HepG2 (cell line): ENCODE data around the gene CENPE. TPM values are rescaled to one million over a fixed set of nuclear protein-coding genes. Genes with fewer than 3 reads are reported as not detected.

ENCODE experiments used
- EHMT2 ChIP-seq: fragments of 200-600 bp; sonication (generic); IDR thresholded peaks from 2 replicates; pipeline ENCODE4 v1.7.0; 2017; ENCODE audit warnings: antibody characterized with exemption, low read depth, low read length, borderline replicate concordance
- GLI4 ChIP-seq: sonication (generic); formaldehyde crosslinking; IDR thresholded peaks from 2 replicates; pipeline ENCODE4 v1.5.1; 2020; ENCODE audit warnings: missing genetic modification reagents, mild to moderate bottlenecking, moderate library complexity, borderline replicate concordance
- HDAC2 ChIP-seq: sonication (generic); formaldehyde crosslinking; IDR thresholded peaks from 2 replicates; pipeline ENCODE4 v1.4.0; 2020; ENCODE audit warnings: missing genetic modification reagents
- HOXD1 ChIP-seq: sonication (generic); formaldehyde crosslinking; IDR thresholded peaks from 2 replicates; pipeline ENCODE4 v1.5.0; 2020; ENCODE audit warnings: missing genetic modification reagents
- KAT8 ChIP-seq: IDR thresholded peaks from 2 replicates; pipeline ENCODE4 v1.6.1; 2016; ENCODE audit warnings: missing genetic modification reagents, missing compliant biosample characterization
- MEIS1 ChIP-seq: sonication (generic); formaldehyde crosslinking; IDR thresholded peaks from 2 replicates; pipeline ENCODE4 v1.9.0; 2021; ENCODE audit warnings: mild to moderate bottlenecking, missing genetic modification reagents, moderate library complexity, borderline replicate concordance
- MTF1 ChIP-seq: sonication (generic); formaldehyde crosslinking; IDR thresholded peaks from 2 replicates; pipeline ENCODE4 v1.5.0; 2020; ENCODE audit warnings: missing genetic modification reagents
- NR3C1 ChIP-seq: sonication (generic); formaldehyde crosslinking; IDR thresholded peaks from 2 replicates; pipeline ENCODE4 v1.4.0; 2020; ENCODE audit warnings: missing genetic modification reagents
- RBM39 ChIP-seq: fragments of 200-400 bp; formaldehyde crosslinking; IDR thresholded peaks from one replicate; pipeline ENCODE4 v1.6.1; 2018; ENCODE audit warnings: antibody characterized with exemption, mild to moderate bottlenecking, low read depth, low read length; ENCODE audit not compliant: poor library complexity, severe bottlenecking
- REXO4 ChIP-seq: sonication (generic); formaldehyde crosslinking; IDR thresholded peaks from 2 replicates; pipeline ENCODE4 v1.8.0; 2022; ENCODE audit warnings: missing genetic modification reagents, mild to moderate bottlenecking, borderline replicate concordance
- RFX3 ChIP-seq: IDR thresholded peaks from 2 replicates; pipeline ENCODE4 v1.6.1; 2016; ENCODE audit warnings: missing biosample characterization, missing genetic modification reagents
- ZNF547 ChIP-seq: sonication (generic); formaldehyde crosslinking; IDR thresholded peaks from 2 replicates; pipeline ENCODE4 v1.5.1; 2020; ENCODE audit warnings: mild to moderate bottlenecking, missing genetic modification reagents
- polyA plus RNA-seq, 8 experiments: library from polyadenylated mRNA; depleted of rRNA in 3 of 8; stranded (reverse) in 7 of 8; unstranded in 1 of 8; fragments of >200 nt; fragmentation: Illumina TruSeq in 4 of 8; extraction: Trizol in 4 of 8; gene quantifications; 2 replicates each; pipeline versions ENCODE4 v1.2.1 to v1.2.3, GENCODE V29; 2011 to 2016; ENCODE audit warnings: low read depth in 4 of 8, missing spikeins in 1 of 8, mixed read lengths in 1 of 8; ENCODE audit not compliant: insufficient read depth in 1 of 8
- total RNA-seq, 5 experiments: library from RNA; depleted of rRNA; stranded (reverse); fragments of >200 nt; fragmentation: Illumina TruSeq; extraction: Trizol; gene quantifications; 2 replicates each; pipeline ENCODE4 v1.2.3, GENCODE V29; 2016; ENCODE audit warnings: low read depth in 1 of 5
- TF ChIP-seq, protein P1 (sequence below): sonication (generic); formaldehyde crosslinking; IDR thresholded peaks from 2 replicates; pipeline ENCODE4 v1.4.0; 2020; ENCODE audit warnings: missing genetic modification reagents, borderline replicate concordance
- TF ChIP-seq, protein P2 (sequence below): IDR thresholded peaks from 2 replicates; pipeline ENCODE4 v1.6.1; 2016; ENCODE audit warnings: low read depth
- TF ChIP-seq, protein P3 (sequence below): sonication (generic); formaldehyde crosslinking; conservative IDR thresholded peaks from 2 replicates; pipeline ENCODE4 v1.4.0; 2020; ENCODE audit warnings: missing genetic modification reagents
- TF ChIP-seq, protein P4 (sequence below): sonication (generic); formaldehyde crosslinking; IDR thresholded peaks from 2 replicates; pipeline ENCODE4 v1.8.0; 2022; ENCODE audit warnings: mild to moderate bottlenecking, missing genetic modification reagents, moderate library complexity
- TF ChIP-seq, protein P5 (sequence below): sonication (generic); formaldehyde crosslinking; IDR thresholded peaks from 2 replicates; pipeline ENCODE4 v1.4.0; 2020; ENCODE audit warnings: missing genetic modification reagents

Gene CENPE
- total and polyA plus RNA-seq, 2 of the 13 experiments (the other 11 are each of a cell fraction or from before 2014, with no cell fraction given) = 2.1 to 19.8 TPM

DNA sequence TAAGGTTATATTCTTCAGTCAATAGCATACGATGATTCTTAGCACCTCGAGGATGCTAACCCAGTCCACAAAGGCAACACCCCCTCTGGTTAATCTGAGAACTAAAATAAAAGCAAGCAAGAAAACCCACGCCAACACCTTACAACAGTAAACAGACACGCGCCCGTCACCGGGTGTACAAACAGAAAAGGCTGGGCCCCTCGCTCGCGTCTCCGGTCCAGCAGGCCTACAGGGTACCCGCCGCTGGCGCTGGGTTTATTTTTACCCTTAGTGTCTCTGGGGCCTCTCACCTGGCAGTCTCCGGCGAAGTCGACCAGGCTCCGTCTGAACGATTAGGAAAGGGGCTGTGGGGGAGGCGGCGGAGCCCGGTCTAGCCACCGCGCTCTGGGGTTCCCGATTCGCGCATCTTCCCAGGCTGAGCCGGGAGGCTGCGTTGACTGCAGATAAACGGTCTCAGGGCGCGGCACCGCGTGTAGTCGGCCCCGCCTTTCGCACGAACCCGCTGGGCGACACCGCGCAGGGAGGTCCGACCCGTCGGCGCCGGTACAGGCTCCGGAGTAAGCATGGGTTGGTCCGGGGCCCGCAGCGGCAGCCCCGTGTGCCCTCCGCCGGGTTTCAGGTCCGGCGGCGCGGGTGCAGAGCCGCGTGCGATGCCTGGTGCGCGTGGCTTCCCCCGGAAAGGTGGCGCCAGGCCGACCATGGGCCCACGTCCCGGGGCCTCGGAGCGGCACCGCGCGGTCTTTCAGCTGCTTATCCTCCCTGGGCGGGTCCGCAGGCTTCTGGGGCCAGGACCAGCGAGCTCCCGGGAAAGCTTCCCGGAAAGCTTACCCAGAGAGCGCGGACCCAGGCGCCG, 122.0 kb downstream of the CENPE start (continued):
- TF ChIP-seq, protein P1, sequence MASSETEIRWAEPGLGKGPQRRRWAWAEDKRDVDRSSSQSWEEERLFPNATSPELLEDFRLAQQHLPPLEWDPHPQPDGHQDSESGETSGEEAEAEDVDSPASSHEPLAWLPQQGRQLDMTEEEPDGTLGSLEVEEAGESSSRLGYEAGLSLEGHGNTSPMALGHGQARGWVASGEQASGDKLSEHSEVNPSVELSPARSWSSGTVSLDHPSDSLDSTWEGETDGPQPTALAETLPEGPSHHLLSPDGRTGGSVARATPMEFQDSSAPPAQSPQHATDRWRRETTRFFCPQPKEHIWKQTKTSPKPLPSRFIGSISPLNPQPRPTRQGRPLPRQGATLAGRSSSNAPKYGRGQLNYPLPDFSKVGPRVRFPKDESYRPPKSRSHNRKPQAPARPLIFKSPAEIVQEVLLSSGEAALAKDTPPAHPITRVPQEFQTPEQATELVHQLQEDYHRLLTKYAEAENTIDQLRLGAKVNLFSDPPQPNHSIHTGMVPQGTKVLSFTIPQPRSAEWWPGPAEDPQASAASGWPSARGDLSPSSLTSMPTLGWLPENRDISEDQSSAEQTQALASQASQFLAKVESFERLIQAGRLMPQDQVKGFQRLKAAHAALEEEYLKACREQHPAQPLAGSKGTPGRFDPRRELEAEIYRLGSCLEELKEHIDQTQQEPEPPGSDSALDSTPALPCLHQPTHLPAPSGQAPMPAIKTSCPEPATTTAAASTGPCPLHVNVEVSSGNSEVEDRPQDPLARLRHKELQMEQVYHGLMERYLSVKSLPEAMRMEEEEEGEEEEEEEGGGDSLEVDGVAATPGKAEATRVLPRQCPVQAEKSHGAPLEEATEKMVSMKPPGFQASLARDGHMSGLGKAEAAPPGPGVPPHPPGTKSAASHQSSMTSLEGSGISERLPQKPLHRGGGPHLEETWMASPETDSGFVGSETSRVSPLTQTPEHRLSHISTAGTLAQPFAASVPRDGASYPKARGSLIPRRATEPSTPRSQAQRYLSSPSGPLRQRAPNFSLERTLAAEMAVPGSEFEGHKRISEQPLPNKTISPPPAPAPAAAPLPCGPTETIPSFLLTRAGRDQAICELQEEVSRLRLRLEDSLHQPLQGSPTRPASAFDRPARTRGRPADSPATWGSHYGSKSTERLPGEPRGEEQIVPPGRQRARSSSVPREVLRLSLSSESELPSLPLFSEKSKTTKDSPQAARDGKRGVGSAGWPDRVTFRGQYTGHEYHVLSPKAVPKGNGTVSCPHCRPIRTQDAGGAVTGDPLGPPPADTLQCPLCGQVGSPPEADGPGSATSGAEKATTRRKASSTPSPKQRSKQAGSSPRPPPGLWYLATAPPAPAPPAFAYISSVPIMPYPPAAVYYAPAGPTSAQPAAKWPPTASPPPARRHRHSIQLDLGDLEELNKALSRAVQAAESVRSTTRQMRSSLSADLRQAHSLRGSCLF (CRISPR knock-in tag) = no peak
- TF ChIP-seq MTF1 (CRISPR knock-in tag) (0 out of 2 replicates have a peak, but pooled peaks have one; percentile 42), EHMT2 (no peak), RFX3 (CRISPR knock-in tag) (no peak; the same call in 1 of the 2 replicates), NR3C1 (CRISPR knock-in tag) (no peak), HDAC2 (CRISPR knock-in tag) (peak; percentile 47), MEIS1 (peak; percentile 6; the same call in 1 of the 2 replicates), REXO4 (CRISPR knock-in tag) (0 out of 2 replicates have a peak, but pooled peaks have one; percentile 16), ZNF547 (CRISPR knock-in tag) (peak; percentile 76), RBM39 (peak; percentile 85), HOXD1 (no peak; the same call in 1 of the 2 replicates), KAT8 (CRISPR knock-in tag) (no peak; the same call in none of the 2 replicates), GLI4 (CRISPR knock-in tag) (0 out of 2 replicates have a peak, but pooled peaks have one; percentile 37)
- TF ChIP-seq, protein P2, sequence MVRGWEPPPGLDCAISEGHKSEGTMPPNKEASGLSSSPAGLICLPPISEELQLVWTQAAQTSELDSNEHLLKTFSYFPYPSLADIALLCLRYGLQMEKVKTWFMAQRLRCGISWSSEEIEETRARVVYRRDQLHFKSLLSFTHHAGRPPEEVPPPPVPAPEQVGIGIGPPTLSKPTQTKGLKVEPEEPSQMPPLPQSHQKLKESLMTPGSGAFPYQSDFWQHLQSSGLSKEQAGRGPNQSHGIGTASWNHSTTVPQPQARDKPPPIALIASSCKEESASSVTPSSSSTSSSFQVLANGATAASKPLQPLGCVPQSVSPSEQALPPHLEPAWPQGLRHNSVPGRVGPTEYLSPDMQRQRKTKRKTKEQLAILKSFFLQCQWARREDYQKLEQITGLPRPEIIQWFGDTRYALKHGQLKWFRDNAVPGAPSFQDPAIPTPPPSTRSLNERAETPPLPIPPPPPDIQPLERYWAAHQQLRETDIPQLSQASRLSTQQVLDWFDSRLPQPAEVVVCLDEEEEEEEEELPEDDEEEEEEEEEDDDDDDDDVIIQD (CRISPR knock-in tag) = no peak
- TF ChIP-seq, protein P3, sequence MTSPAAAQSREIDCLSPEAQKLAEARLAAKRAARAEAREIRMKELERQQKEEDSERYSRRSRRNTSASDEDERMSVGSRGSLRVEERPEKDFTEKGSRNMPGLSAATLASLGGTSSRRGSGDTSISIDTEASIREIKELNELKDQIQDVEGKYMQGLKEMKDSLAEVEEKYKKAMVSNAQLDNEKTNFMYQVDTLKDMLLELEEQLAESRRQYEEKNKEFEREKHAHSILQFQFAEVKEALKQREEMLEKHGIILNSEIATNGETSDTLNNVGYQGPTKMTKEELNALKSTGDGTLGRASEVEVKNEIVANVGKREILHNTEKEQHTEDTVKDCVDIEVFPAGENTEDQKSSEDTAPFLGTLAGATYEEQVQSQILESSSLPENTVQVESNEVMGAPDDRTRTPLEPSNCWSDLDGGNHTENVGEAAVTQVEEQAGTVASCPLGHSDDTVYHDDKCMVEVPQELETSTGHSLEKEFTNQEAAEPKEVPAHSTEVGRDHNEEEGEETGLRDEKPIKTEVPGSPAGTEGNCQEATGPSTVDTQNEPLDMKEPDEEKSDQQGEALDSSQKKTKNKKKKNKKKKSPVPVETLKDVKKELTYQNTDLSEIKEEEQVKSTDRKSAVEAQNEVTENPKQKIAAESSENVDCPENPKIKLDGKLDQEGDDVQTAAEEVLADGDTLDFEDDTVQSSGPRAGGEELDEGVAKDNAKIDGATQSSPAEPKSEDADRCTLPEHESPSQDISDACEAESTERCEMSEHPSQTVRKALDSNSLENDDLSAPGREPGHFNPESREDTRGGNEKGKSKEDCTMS (CRISPR knock-in tag) = no peak
- TF ChIP-seq, protein P4, sequence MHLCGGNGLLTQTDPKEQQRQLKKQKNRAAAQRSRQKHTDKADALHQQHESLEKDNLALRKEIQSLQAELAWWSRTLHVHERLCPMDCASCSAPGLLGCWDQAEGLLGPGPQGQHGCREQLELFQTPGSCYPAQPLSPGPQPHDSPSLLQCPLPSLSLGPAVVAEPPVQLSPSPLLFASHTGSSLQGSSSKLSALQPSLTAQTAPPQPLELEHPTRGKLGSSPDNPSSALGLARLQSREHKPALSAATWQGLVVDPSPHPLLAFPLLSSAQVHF (CRISPR knock-in tag) = peak; percentile 74; the same call in 1 of the 2 replicates
- TF ChIP-seq, protein P5, sequence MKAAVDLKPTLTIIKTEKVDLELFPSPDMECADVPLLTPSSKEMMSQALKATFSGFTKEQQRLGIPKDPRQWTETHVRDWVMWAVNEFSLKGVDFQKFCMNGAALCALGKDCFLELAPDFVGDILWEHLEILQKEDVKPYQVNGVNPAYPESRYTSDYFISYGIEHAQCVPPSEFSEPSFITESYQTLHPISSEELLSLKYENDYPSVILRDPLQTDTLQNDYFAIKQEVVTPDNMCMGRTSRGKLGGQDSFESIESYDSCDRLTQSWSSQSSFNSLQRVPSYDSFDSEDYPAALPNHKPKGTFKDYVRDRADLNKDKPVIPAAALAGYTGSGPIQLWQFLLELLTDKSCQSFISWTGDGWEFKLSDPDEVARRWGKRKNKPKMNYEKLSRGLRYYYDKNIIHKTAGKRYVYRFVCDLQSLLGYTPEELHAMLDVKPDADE (CRISPR knock-in tag) = no peak
